Measurements from ENCODE around the gene FAAH2.
"Not testable (repeated sequence)": the region's sequence is repeated elsewhere in the genome, so short reads cannot be mapped to it uniquely, and the experiment has no call there.

FAAH2 gene

GRCh38 chrX:57379296-57379695 is 92.8 kb downstream of the FAAH2 start:
- no peak for FAIRE-seq
- no peak for DNase-seq (ENCODE audit: low spot score)

- DNase-seq (ENCODE audit: low spot score) (no peak), FAIRE-seq (no peak)
These were observed 93.7 kb downstream of the FAAH2 start for GRCh38 chrX:57380026-57380796.

- peak; percentile 50 for FAIRE-seq
- not testable (repeated sequence) for DNase-seq (ENCODE audit: low spot score)
These were observed 107.7 kb downstream of the FAAH2 start for GRCh38 chrX:57394162-57394561.

GRCh38 chrX:57403191-57403590 is 116.7 kb downstream of the FAAH2 start:
- not testable (repeated sequence) for DNase-seq (ENCODE audit: low spot score); FAIRE-seq

GRCh38 chrX:57406149-57406548 is 119.6 kb downstream of the FAAH2 start:
- DNase-seq (ENCODE audit: low spot score) = no peak
- FAIRE-seq = no peak

- DNase-seq (ENCODE audit: low spot score) (no peak), FAIRE-seq (no peak)
These were observed 131.3 kb downstream of the FAAH2 start for GRCh38 chrX:57417827-57418226.

- FAIRE-seq = no peak
- DNase-seq (ENCODE audit: low spot score) = no peak
These were observed 135.8 kb downstream of the FAAH2 start for GRCh38 chrX:57422289-57422688.

- DNase-seq (ENCODE audit: low spot score) (no peak), FAIRE-seq (no peak)
These were observed 136.3 kb downstream of the FAAH2 start for GRCh38 chrX:57422790-57423189.

GRCh38 chrX:57445076-57445475 is 158.6 kb downstream of the FAAH2 start:
- no peak for DNase-seq (ENCODE audit: low spot score)
- no peak for FAIRE-seq

- no peak for FAIRE-seq
- no peak for DNase-seq (ENCODE audit: low spot score)
These were observed 159.3 kb downstream of the FAAH2 start for GRCh38 chrX:57445832-57446231.

- DNase-seq (ENCODE audit: low spot score) (no peak), FAIRE-seq (no peak)
These were observed 161.3 kb downstream of the FAAH2 start for GRCh38 chrX:57447856-57448255.

GRCh38 chrX:57451426-57452020 is 165.0 kb downstream of the FAAH2 start:
- DNase-seq (ENCODE audit: low spot score) = no peak
- no peak for FAIRE-seq

- FAIRE-seq = no peak
These were observed 167.4 kb downstream of the FAAH2 start for GRCh38 chrX:57453901-57454300.

GRCh38 chrX:57481514-57481913 is 195.0 kb downstream of the FAAH2 start:
- FAIRE-seq (no peak), DNase-seq (ENCODE audit: low spot score) (no peak)

More at GRCh38 chrX:57453901-57454300, 167.4 kb downstream of the FAAH2 start:
- DNase-seq (ENCODE audit: low spot score) = peak; percentile 15

- FAIRE-seq (no peak), DNase-seq (ENCODE audit: low spot score) (no peak)
These were observed 230.0 kb downstream of the FAAH2 start for GRCh38 chrX:57516491-57516890.

- FAIRE-seq (no peak), DNase-seq (ENCODE audit: low spot score) (no peak)
These were observed 233.1 kb downstream of the FAAH2 start for GRCh38 chrX:57519578-57520118.

GRCh38 chrX:57528670-57529255 is 242.3 kb downstream of the FAAH2 start:
- FAIRE-seq = no peak
- DNase-seq (ENCODE audit: low spot score) = peak; percentile 12
